ENCODE data around the gene SCAMP1.

The SCAMP1 gene

GRCh38 chr5:78486218-78486617 is 125.8 kb downstream of the SCAMP1 start:
- H3K27ac Mint-ChIP-seq, result no peak overlapping the region
- ATAC-seq, result no peak
- no peaks in the 10 kb centered on the region for H3K9me3 Mint-ChIP-seq
- H3K36me3 Mint-ChIP-seq (ENCODE audit: low read depth), result peaks cover 12% of the 10 kb centered on the region
- no peaks in the 10 kb centered on the region for H3K27me3 Mint-ChIP-seq
- H3K4me3 Mint-ChIP-seq, result no peak overlapping the region
- DNase-seq, result no peak
- H3K4me1 Mint-ChIP-seq, result peaks cover 15% of the 10 kb centered on the region

DNA sequence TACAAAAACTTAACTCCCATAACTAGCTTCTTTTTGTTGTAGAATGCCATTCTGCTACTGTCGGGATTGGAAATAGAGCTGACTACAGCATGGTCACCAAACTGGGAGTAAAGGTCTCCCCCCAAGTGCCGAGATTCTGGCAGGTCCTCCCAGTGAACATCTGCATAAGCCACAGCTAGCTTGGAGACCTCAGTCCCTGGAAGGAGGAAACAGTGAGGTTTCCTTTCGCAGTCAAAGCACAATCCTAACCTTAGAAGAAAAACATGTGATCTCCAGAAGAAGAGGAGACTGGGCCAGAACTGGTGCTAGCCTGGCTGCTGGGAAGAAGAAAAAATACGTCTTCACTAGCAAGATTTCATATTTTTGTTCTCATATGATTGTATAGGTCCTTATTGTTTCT is 127.4 kb downstream of the SCAMP1 start:
- H3K36me3 Mint-ChIP-seq (ENCODE audit: low read depth), result peaks cover 12% of the 10 kb centered on the region
- H3K9me3 Mint-ChIP-seq, result no peaks in the 10 kb centered on the region
- H3K4me3 Mint-ChIP-seq, result no peak overlapping the region
- no peak overlapping the region for H3K27ac Mint-ChIP-seq
- H3K27me3 Mint-ChIP-seq, result no peaks in the 10 kb centered on the region
- H3K4me1 Mint-ChIP-seq, result peaks cover 15% of the 10 kb centered on the region
- DNase-seq (no peak), ATAC-seq (no peak)

- Mint-ChIP-seq H3K27me3 (no peaks in the 10 kb centered on the region), H3K9me3 (no peaks in the 10 kb centered on the region), H3K27ac (no peak overlapping the region), H3K4me3 (no peak overlapping the region), H3K4me1 (peaks cover 1% of the 10 kb centered on the region), H3K36me3 (ENCODE audit: low read depth) (peaks cover 12% of the 10 kb centered on the region)
- no peak for DNase-seq
- ATAC-seq, result no peak
Observed at GRCh38 chr5:78490709-78491485, 130.5 kb downstream of the SCAMP1 start.

DNA sequence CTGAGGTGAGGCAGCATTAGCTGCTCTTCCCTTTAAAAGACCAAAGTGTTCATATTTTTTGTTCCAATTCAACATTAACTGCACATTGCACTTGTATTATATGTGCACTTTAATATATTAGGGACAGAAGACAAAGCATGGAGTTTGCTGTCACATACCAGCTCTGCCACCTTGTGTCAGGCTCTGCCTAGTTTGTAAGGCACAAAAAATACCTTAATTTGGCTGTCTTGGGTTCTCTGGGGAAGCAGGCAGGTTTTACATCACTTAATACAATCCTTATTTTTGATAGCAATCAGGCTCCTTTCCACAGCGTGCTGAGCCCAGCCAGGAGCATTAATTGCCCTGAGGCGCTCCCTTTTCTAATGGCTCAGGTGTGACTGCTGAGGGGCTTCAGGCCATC is 131.8 kb downstream of the SCAMP1 start:
- no peak for ATAC-seq
- no peak overlapping the region for H3K27ac Mint-ChIP-seq
- H3K27me3 Mint-ChIP-seq, result no peaks in the 10 kb centered on the region
- H3K4me3 Mint-ChIP-seq, result no peak overlapping the region
- no peaks in the 10 kb centered on the region for H3K9me3 Mint-ChIP-seq
- peaks cover 12% of the 10 kb centered on the region for H3K36me3 Mint-ChIP-seq (ENCODE audit: low read depth)
- DNase-seq, result no peak
- H3K4me1 Mint-ChIP-seq, result peaks cover 2% of the 10 kb centered on the region

DNA sequence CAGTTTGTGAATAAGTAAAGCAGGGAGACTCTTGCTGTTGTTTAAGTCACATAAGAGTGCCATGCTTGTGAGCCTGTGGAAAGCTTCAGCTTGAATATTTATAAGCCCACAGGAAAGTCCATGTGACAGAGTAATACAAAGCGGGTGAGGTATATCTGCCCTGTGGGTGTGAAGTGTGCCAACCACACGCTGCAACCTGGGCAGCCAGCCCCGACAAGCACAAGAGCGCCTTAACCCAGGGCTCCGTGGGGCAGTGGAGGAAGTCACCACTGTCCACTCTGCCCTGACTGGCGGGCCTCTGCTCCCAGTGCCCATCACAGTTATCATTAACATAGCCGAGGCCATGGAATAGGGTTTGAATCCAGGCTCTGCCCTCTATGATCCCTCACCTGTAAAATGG is 132.2 kb downstream of the SCAMP1 start:
- Mint-ChIP-seq H3K27me3 (no peaks in the 10 kb centered on the region), H3K27ac (no peak overlapping the region), H3K9me3 (no peaks in the 10 kb centered on the region), H3K4me1 (peaks cover 2% of the 10 kb centered on the region), H3K4me3 (no peak overlapping the region), H3K36me3 (ENCODE audit: low read depth) (peaks cover 12% of the 10 kb centered on the region)
- DNase-seq (no peak), ATAC-seq (no peak)

DNA sequence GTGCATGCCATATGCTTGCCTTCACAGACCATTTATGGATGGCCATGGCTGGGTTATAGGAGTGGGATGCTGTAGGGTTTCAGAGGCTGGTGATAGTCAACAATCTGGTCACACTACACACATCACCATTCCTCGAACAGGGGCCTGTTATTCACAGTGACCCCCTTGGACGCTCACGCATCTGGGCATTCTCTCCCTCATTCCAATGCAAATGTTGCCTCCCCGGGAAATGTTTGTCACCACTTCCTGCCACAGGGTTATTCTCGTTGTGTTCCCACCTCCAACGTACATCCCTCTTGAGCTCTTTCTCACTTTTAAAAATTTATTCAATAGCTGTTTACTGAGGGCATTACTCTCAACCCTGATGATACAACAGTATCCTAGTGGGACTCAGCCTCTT is 135.4 kb downstream of the SCAMP1 start:
- Mint-ChIP-seq H3K36me3 (ENCODE audit: low read depth) (no peaks in the 10 kb centered on the region), H3K4me3 (no peak overlapping the region), H3K4me1 (peaks cover 2% of the 10 kb centered on the region), H3K27me3 (peaks cover 20% of the 10 kb centered on the region), H3K9me3 (no peaks in the 10 kb centered on the region), H3K27ac (no peak overlapping the region)
- no peak for DNase-seq
- ATAC-seq, result no peak

DNA sequence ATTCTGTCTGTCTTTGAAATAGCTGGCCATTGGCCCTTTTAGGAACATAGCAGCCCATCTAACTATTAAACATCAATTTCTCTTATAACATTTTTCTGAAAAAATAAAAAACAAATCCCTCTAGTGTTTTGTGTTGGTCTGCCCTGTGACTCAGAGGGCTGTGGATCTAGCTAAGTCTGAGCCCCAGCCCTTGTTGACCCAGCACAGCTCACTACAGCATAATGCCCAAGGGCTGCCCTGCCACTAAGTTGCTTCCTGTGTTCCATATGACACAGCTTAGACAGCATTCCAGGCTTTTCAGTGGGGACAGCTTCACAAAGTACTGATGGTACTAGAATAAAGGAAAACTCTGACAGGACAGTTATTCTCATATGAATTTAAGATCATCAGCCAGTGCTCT is 136.0 kb downstream of the SCAMP1 start:
- no peak for DNase-seq
- ATAC-seq, result no peak
- peaks cover 23% of the 10 kb centered on the region for H3K27me3 Mint-ChIP-seq
- H3K36me3 Mint-ChIP-seq (ENCODE audit: low read depth), result no peaks in the 10 kb centered on the region
- H3K9me3 Mint-ChIP-seq, result no peaks in the 10 kb centered on the region
- H3K27ac Mint-ChIP-seq, result no peak overlapping the region
- H3K4me3 Mint-ChIP-seq, result no peak overlapping the region
- peaks cover 2% of the 10 kb centered on the region for H3K4me1 Mint-ChIP-seq

- Mint-ChIP-seq H3K36me3 (ENCODE audit: low read depth) (no peaks in the 10 kb centered on the region), H3K4me3 (no peak overlapping the region), H3K9me3 (no peaks in the 10 kb centered on the region), H3K27me3 (peaks cover 27% of the 10 kb centered on the region), H3K27ac (no peak overlapping the region), H3K4me1 (peaks cover 2% of the 10 kb centered on the region)
- ATAC-seq (no peak), DNase-seq (no peak)
Observed at GRCh38 chr5:78497573-78498533, 137.4 kb downstream of the SCAMP1 start.

DNA sequence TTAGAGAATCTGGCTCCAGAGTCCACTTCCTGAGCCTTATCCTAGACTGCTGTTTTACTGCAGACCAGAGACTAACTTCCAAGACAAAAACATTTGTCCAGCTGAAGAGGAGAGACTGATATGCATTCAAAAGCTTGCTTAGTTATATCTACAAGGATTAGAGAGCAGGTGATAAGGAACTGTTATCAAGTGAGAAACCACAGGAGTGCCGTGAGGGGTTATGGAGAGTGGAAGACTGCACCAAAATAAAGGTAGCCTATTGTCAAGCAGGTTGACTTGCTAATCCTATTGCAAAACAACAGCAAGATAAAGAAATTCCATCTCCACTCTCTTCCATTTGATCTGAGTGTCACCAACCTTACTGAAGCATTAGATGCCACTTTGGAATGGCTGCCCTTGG is 139.1 kb downstream of the SCAMP1 start:
- no peak overlapping the region for H3K4me3 Mint-ChIP-seq
- H3K9me3 Mint-ChIP-seq, result no peaks in the 10 kb centered on the region
- peaks cover 2% of the 10 kb centered on the region for H3K4me1 Mint-ChIP-seq
- DNase-seq (no peak), ATAC-seq (no peak)
- H3K36me3 Mint-ChIP-seq (ENCODE audit: low read depth), result no peaks in the 10 kb centered on the region
- H3K27ac Mint-ChIP-seq, result no peak overlapping the region
- H3K27me3 Mint-ChIP-seq, result peaks cover 27% of the 10 kb centered on the region

GRCh38 chr5:78500028-78500427 is 139.6 kb downstream of the SCAMP1 start:
- H3K27me3 Mint-ChIP-seq, result peaks cover 27% of the 10 kb centered on the region
- H3K9me3 Mint-ChIP-seq, result no peaks in the 10 kb centered on the region
- no peak overlapping the region for H3K27ac Mint-ChIP-seq
- H3K4me1 Mint-ChIP-seq, result peaks cover 2% of the 10 kb centered on the region
- no peak overlapping the region for H3K4me3 Mint-ChIP-seq
- H3K36me3 Mint-ChIP-seq (ENCODE audit: low read depth), result no peaks in the 10 kb centered on the region
- ATAC-seq (no peak), DNase-seq (no peak)

- no peak for ATAC-seq
- DNase-seq, result no peak
- H3K4me1 Mint-ChIP-seq, result peaks cover under 1% of the 10 kb centered on the region
- no peaks in the 10 kb centered on the region for H3K9me3 Mint-ChIP-seq
- no peaks in the 10 kb centered on the region for H3K36me3 Mint-ChIP-seq (ENCODE audit: low read depth)
- no peak overlapping the region for H3K4me3 Mint-ChIP-seq
- H3K27me3 Mint-ChIP-seq, result peaks cover 27% of the 10 kb centered on the region
- no peak overlapping the region for H3K27ac Mint-ChIP-seq
Observed at GRCh38 chr5:78500871-78501270, 140.5 kb downstream of the SCAMP1 start.

- Mint-ChIP-seq H3K9me3 (no peaks in the 10 kb centered on the region), H3K4me3 (no peak overlapping the region), H3K27me3 (peaks cover 30% of the 10 kb centered on the region), H3K36me3 (ENCODE audit: low read depth) (no peaks in the 10 kb centered on the region), H3K4me1 (no peaks in the 10 kb centered on the region), H3K27ac (no peak overlapping the region)
- ATAC-seq, result no peak
- no peak for DNase-seq
Observed at GRCh38 chr5:78501411-78502352, 141.3 kb downstream of the SCAMP1 start.

DNA sequence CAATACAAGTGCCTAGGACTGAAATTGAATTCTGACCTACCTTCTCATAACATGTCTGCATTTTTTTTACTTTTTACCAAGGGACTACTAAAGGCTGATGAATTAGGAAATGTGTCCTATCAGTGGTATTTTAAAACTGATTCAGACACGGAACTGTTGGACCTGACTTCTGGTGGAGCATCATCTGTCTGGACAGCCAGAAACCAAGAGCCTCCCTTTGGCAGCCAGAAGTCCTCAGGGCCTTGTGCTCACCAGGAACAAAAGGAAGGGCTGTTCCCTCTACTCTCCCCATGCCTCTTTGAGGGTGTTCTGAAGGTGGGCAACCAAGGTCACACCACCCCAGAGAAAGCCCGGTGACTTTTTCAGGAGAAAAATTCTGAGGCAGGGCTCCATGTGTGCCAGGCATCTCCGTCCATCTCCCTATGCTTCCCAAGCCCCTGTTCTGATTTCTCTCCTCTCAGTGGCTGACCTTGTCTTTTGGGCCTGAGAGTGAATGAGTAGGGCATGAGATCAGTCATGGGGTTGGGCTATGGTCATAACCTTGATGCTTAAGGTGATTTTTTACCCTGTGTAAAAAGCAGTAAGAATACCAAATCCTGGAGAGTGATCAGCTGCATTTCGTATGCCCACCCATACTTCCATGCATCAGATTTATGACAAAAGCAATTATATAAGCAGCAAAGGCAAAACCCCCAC is 143.7 kb downstream of the SCAMP1 start:
- DNase-seq, result no peak
- no peak overlapping the region for H3K4me3 Mint-ChIP-seq
- peaks cover 43% of the 10 kb centered on the region for H3K27me3 Mint-ChIP-seq
- no peaks in the 10 kb centered on the region for H3K9me3 Mint-ChIP-seq
- peaks cover 3% of the 10 kb centered on the region for H3K4me1 Mint-ChIP-seq
- no peak for ATAC-seq
- no peak overlapping the region for H3K27ac Mint-ChIP-seq
- H3K36me3 Mint-ChIP-seq (ENCODE audit: low read depth), result no peaks in the 10 kb centered on the region
